ENCODE measurements around the gene ESPN.

Gene ESPN

GRCh38 chr1:6470132-6471085 is 45.8 kb downstream of the ESPN start:
- H3K4me3 ChIP-seq (ENCODE audit: low read length): no peak overlapping the region

GRCh38 chr1:6471086-6471969 is 46.8 kb downstream of the ESPN start:
- no peak for TF ChIP-seq ZNF274 (IDR thresholded peaks at IDR 0.05; ENCODE audit: low read depth, low read length)
- no peak overlapping the region for H3K4me3 ChIP-seq (ENCODE audit: low read length)

More at GRCh38 chr1:6470132-6471085, 45.8 kb downstream of the ESPN start:
- TF ChIP-seq ZNF274 (IDR thresholded peaks at IDR 0.05; ENCODE audit: low read depth, low read length): no peak

GRCh38 chr1:6471970-6472368 is 47.4 kb downstream of the ESPN start:
- no peak overlapping the region for H3K4me3 ChIP-seq (ENCODE audit: low read length)
- TF ChIP-seq ZNF274 (IDR thresholded peaks at IDR 0.05; ENCODE audit: low read depth, low read length): no peak

- no peak for TF ChIP-seq ZNF274 (IDR thresholded peaks at IDR 0.05; ENCODE audit: low read depth, low read length)
- H3K4me3 ChIP-seq (ENCODE audit: low read length): no peak overlapping the region
Observed at GRCh38 chr1:6472391-6472790, 47.8 kb downstream of the ESPN start.

GRCh38 chr1:6473156-6473555 is 48.6 kb downstream of the ESPN start:
- no peak overlapping the region for H3K4me3 ChIP-seq (ENCODE audit: low read length)
- no peak for TF ChIP-seq ZNF274 (IDR thresholded peaks at IDR 0.05; ENCODE audit: low read depth, low read length)

GRCh38 chr1:6473974-6474814 is 49.6 kb downstream of the ESPN start:
- TF ChIP-seq ZNF274 (IDR thresholded peaks at IDR 0.05; ENCODE audit: low read depth, low read length): no peak
- H3K4me3 ChIP-seq (ENCODE audit: low read length): no peak overlapping the region

GRCh38 chr1:6474815-6475282 is 50.3 kb downstream of the ESPN start:
- no peak overlapping the region for H3K4me3 ChIP-seq (ENCODE audit: low read length)
- TF ChIP-seq ZNF274 (IDR thresholded peaks at IDR 0.05; ENCODE audit: low read depth, low read length): no peak

GRCh38 chr1:6475381-6476133 is 51.0 kb downstream of the ESPN start:
- H3K4me3 ChIP-seq (ENCODE audit: low read length): no peak overlapping the region
- no peak for TF ChIP-seq ZNF274 (IDR thresholded peaks at IDR 0.05; ENCODE audit: low read depth, low read length)

GRCh38 chr1:6476483-6476882 is 51.9 kb downstream of the ESPN start:
- H3K4me3 ChIP-seq (ENCODE audit: low read length): no peak overlapping the region
- TF ChIP-seq ZNF274 (IDR thresholded peaks at IDR 0.05; ENCODE audit: low read depth, low read length): no peak

GRCh38 chr1:6477039-6477820 is 52.7 kb downstream of the ESPN start:
- no peak for TF ChIP-seq ZNF274 (IDR thresholded peaks at IDR 0.05; ENCODE audit: low read depth, low read length)
- no peak overlapping the region for H3K4me3 ChIP-seq (ENCODE audit: low read length)

GRCh38 chr1:6481820-6482219 is 57.2 kb downstream of the ESPN start:
- no peak overlapping the region for H3K4me3 ChIP-seq (ENCODE audit: low read length)
- TF ChIP-seq ZNF274 (IDR thresholded peaks at IDR 0.05; ENCODE audit: low read depth, low read length): no peak

GRCh38 chr1:6483017-6483760 is 58.6 kb downstream of the ESPN start:
- TF ChIP-seq ZNF274 (IDR thresholded peaks at IDR 0.05; ENCODE audit: low read depth, low read length): no peak
- H3K4me3 ChIP-seq (ENCODE audit: low read length): no peak overlapping the region

Data from GM08714 (cell line).